HG03039 (cell line): ENCODE measurements around the gene LRRC3.
A peak's percentile ranks its signal among the peaks of the same experiment; 100 is the strongest.

Experiments
- ATAC-seq: cut with Tn5 transposase; IDR thresholded peaks from one replicate; pipeline ENCODE4 v1.9.1; 2021; ENCODE audit warnings: mild to moderate bottlenecking, moderate library complexity; ENCODE audit not compliant: unreplicated experiment

Gene LRRC3

DNA sequence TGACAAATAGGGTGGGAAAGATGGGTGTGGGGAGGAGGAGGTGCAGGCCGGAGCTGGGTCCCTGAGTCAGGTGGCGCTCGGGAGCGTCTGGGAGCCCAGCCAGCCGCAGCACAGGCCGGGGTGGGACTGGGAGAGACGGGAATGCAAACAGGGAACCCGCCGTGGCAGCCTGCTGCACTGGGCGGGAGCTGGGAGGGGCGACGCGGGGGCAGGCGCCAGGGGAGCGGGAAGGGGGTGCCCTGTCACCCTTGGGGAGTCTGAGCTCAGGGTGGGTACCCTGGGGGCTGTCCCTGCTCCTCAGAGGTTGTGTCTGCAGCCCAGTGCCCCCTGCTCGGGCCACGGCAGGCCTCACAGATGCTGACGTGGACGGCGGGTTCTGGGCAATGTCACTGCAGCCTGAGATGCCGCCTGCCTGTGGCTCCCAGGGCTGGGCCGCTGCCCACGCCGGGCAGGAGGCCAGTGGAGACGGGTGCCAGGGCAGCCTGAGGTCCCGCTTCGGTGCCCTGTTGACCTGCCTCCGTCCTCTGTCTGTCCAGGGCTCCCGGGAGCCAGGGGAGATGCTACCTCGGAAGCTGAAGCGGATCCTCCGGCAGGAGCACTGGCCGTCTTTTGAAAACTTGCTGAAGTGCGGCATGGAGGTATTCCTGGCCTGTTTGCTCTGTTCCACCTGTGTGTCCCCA is 16.6 kb upstream of the LRRC3 start:
- ATAC-seq = no peak

DNA sequence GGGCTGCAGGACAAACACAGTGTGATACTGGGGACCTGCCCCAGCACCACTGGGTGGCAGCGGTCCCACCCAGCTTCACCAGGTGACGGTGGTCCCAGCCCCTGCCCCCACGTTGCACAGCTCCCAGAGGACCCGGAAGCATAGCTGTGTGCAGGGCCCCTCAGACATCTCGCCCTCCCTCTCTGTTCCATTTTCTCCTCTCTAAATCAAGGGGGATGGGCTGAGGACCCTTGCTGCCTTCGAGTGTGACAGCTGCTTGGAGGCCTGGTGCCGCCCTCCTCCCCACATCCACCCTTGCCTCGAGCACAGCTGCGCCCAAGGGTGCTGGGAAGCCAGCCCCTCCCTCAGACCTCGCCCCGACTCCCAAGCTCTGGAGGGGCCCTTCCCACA is 16.1 kb upstream of the LRRC3 start:
- no peak for ATAC-seq

DNA sequence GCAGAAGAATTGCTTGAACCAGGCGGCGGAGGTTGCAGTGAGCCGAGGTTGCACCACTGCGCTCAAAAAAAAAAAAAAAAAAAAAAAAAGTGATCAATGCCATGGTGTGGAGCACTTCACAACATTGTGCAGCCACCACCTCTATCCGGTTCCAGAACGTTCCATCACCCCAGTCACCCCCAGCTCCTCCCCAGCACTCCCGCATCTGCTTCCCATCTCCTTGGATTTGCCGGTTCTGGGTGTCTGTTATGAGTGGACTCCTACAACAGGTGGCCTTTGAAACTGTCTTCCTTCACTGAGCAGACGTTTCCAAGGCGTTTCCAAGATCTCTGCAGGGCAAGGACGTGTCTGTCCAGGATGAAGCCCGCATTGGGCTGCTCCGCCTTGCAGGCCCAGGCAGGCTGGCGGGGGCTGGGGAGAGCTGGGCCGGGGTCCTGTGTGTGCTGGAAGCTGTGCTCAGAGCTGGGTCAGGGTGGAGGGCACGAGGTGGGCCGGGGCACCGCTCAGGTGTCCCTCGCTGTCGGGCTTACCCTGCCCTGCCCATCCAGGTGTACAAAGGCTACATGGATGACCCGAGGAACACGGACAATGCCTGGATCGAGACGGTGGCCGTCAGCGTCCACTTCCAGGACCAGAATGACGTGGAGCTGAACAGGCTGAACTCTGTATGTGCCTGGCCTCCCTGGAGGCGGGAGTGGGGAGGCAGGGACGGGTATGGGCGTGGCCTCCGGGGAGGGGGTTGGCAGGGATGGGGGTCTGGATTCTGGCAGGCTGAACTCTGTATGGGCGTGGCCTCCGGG is 14.9 kb upstream of the LRRC3 start:
- ATAC-seq = no peak

DNA sequence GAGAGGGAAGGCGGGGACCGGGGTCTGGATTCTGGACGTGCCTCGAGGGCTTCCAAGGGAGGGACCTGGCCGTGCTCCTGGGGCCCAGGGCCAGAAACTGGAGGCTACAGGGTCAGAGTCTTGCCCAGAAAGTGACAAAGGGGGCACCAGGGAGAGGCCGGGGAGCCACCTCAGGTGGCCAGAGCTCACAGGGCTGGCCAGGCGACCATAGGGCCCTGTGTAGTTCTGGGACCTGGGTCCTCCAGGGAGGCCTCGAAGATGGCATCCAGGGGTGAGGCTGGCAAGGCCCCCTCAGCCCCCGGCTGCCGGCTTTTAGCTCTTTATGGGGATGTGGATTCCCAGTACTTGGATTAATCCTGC is 14.3 kb upstream of the LRRC3 start:
- no peak for ATAC-seq

DNA sequence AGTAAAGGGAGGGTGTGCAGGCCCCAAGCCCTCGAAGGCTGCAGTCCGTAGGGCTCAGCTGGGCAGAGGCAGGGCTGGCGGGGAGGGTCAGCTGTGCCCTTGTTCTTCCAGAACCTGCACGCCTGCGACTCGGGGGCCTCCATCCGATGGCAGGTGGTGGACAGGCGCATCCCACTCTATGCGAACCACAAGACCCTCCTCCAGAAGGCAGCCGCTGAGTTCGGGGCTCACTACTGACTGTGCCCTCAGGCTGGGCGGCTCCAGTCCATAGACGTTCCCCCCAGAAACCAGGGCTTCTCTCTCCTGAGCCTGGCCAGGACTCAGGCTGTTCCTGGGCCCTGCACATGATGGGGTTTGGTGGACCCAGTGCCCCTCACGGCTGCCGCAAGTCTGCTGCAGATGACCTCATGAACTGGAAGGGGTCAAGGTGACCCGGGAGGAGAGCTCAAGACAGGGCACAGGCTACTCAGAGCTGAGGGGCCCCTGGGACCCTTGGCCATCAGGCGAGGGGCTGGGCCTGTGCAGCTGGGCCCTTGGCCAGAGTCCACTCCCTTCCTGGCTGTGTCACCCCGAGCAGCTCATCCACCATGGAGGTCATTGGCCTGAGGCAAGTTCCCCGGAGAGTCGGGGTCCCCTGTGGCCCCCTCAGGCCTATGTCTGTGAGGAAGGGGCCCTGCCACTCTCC is 13.6 kb upstream of the LRRC3 start:
- no peak for ATAC-seq

DNA sequence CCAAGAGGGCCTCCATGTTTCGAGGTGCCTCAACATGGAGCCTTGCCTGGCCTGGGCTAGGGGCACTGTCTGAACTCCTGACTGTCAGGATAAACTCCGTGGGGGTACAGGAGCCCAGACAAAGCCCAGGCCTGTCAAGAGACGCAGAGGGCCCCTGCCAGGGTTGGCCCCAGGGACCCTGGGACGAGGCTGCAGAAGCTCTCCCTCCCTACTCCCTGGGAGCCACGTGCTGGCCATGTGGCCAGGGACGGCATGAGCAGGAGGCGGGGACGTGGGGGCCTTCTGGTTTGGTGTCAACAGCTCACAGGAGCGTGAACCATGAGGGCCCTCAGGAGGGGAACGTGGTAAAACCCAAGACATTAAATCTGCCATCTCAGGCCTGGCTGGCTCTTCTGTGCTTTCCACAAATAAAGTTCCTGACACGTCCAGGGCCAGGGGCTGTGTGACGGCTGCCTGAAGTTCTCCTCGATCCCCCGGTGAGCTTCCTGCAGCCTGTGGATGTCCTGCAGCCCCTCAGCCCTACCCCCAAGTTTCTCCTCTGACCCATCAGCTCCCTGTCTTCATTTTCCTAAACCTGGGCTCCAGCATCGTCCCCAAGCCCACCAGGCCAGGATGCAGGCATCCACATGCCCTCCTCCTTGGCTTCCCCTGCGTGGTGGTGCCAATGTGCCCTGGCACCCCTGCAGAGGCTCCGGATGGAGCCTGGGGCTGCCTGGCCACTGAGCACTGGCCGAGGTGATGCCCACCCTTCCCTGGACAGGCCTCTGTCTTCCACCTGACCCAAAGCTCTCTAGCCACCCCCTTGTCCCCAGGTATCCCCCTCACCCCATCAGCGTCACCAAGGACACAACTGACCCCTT is 12.8 kb upstream of the LRRC3 start:
- no peak for ATAC-seq

DNA sequence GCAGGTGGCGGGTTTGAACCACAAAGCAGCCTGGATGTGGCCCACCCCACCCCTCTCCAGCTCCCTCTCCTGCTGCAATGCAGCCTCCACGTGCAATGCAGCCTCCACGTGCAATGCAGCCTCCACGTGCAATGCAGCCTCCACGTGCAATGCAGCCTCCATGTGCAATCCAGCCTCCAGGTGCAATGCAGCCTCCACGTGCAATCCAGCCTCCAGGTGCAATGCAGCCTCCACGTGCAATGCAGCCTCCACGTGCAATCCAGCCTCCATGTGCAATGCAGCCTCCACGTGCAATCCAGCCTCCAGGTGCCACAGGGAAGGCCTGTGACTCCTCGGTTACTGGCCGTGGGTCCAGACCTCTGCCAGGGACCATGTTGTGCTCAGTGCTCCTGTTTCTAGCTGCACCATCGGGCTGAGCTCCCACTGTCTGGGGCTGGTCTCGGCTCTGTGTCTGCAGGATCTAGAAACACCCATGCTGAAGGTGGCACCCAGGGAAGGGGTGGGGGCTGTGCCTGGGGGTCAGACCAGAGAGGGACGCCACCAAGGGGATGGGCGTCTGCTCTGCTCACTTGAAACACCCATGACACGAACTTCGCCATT is 11.9 kb upstream of the LRRC3 start:
- no peak for ATAC-seq

DNA sequence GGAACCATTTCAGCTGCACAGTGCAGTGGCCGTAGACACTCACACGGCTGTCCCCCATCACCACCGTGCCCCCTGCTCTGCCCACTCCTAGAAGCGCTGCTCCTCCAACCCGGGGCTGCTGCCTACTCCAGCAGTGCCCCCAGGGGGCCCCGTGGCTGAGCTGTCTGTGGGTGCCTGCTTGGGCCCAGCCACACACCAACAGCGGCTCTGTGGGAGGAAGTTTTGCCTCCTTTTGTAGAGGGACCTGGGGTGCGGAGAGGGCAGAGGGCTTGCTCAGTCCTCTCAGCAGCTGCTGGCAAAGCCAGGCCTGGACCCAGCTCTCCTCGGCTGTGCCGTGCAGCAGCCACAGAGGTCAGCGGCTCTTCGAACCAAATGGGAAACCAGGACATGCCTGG is 11.4 kb upstream of the LRRC3 start:
- no peak for ATAC-seq

DNA sequence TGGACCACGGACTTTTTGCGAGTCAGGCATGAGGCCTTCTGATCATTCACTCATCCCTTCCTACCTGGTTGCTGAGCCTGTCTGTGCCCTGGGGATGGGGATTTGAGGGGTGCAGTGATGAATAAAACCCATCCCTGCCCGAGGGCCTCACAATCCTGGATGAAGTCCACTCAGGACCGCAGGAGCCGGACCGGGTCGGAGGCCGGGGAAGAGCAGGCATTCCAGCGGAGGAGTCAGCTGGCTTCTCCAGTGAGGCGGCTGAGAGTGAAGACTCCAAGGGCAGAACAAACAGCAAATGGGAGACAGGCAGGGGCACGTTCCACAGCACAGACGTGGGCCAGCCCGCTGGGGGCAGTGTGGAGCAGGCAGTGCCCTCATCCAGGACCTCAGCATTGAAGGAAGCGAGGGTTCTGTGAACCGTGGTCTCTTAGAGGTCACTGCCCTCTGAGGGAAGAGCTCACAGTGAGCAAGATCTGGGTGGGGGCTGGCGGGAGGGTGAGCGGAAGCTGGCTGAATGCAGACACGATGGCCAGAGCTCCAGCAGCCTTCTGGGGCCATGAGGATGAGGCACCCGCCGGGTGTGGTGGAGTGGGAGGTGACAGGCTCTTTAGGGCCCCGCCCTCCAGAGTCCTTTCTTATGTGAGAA is 10.9 kb upstream of the LRRC3 start:
- ATAC-seq = no peak

DNA sequence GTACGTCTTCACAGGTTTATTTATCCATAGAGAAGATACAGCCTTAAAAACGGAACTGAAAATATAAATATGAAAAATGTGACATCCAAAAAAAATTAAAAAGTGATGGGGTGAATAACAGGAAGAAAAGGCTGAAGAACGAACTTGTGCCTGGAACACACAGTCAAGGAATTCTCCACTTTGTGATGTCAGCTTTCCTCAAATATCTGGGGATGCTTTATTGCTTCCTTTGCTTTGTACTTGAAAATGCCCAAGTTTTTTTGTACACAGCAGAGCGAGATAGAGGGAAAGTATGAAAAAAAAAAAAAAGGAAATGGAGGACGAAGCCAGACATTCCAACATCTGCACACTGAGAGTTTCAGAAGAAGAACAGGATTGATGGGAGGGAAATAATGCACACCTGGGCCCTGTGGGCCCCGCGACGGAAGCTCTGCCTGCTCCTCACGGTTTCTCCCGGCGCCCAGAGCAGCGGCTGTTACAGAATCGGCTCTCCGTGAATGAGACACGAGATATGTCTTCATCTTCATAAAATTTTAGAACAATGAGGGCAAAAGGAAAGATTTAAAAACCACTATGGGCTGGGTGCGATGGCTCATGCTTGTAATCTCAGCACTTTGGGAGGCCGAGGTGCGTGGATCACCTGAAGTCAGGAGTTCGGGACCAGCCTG is 10.0 kb upstream of the LRRC3 start:
- no peak for ATAC-seq

DNA sequence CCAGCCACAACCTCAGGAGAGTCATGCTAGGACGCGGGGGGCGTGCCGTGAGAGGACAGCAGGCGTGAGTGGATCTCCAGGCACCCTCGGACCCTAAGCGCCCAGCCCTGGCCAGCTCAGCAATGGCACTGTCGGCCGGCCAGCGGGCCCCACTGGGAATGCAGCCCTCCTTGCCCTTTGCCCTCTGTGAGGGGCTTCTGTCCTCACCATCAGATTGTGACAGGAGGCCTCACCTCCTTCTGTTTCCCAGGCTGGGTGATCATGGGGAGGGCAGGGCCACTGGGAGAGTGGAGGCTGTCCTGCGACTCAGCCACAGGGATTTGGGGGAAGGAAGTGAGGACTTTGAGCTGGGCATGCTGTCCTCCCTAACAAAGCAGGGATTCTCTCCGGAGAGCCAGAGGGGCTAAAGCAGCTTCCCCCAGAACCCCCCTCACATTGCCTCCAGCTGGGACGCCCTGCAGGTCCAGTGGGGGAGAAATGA is 6.6 kb upstream of the LRRC3 start:
- no peak for ATAC-seq

DNA sequence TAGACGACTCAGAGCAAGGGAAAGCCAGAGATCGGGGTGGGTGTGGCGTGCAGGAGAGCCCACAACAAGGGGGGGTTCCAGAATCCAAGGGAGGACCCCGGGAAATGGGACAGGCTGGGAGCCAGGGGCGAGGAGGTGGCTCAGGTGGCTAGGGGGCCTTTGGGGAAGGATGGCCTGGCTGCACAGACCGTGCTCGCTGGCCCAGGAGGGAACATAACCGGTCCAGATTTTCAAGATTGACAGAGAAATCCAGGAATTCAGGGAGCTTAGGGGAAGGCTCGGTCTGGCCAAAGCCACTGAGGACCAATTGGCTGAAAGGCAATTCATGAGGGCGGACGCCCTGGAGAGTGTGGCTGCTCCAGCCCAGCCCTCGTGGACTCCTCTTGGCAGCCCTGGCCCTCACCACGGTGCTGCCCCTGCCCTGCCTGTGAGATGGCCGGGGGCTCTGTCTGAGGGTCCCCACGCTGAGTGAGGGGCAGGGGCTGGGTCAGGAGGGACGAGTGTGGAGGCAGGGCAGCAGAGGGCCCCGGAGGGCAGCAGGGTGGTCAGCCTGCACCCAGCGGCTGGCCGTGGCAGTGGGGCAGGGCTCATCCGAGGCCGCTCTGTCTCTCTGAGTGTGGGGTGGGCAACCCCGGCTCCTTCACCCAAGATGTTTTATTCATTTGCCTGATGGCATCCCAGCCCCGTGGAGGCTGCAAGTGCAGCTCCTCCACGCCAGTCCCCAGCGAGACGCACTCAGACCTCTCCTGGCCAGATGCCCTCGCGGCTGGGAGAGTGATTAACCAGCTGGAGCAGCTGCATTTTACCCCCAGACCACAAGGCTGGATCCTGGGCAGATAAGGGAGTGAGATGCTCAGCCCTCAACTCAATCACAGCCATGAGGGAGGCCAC is 5.6 kb upstream of the LRRC3 start:
- ATAC-seq = no peak

DNA sequence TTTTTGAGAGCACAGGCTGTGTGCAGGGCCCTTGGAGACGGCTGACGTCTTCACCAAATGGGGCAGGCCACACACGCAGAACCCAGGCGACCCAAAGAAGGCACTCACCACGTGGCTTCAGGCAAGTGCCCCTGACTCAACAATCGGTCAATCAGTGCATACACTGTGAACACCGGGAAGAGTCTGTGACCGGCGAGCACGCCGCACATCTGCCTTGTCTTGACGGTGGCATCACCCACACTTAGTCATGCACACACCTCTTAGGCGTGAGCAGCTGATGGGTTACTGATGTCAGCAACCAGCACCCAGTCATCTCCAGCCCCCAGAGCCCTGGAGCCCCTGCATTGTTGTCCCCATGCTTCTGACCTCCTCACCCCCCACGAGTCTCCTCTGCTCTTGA is 4.9 kb upstream of the LRRC3 start:
- ATAC-seq = no peak

DNA sequence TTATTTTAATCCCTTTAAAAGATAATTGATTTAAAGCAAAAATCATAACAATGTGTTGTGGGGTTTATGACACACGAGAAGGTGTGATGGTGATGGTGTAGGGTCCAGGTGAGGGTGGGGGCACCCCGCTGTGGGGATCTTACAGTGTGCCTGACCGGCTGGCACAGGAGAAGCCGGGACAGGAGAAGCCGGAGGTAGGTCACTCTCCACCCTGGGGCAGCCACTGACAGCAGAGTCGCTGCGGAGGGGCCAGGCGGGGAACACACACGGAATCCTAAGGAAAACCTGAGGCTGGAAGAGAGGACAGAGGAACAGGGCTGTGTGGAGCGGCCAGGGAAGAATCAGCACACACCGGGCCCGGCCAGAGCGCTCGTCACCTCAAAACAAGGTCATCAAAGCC is 4.3 kb upstream of the LRRC3 start:
- no peak for ATAC-seq

DNA sequence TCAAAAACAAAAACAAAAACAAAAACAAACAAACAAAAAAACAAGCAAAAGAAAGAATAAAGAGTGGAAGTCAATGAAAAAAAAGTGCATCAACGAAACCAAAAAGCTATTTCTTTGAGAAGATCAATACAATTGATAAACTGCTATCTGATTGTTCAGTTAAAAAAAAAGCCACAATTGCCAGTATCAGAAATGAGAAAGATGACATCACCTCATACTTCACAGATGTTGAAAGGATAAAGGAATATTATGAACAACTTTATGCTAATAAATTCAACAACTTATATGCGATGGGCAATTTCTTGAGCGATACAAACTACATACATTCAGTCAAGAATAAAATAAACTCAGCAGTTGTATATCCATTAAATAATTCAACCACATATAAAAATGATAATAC is 2.2 kb upstream of the LRRC3 start:
- no peak for ATAC-seq

DNA sequence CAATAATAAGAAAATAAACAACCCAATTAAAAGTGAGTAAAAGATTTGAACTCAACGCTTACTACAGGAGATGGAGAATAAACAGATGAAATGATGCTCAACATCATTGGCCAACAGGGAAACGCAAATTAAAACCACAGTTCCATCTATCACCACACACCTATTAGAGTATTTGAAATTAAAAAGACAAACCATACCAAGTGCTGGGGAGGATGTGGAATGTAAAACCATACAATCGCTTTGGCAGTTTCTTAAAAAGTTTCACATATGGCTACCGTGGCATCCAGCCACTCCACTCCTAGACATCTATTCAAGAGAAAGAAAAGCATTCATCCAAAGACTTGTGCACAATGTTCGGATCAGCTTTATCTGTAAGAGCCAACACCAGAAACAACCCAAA is 1.3 kb upstream of the LRRC3 start:
- ATAC-seq = no peak

DNA sequence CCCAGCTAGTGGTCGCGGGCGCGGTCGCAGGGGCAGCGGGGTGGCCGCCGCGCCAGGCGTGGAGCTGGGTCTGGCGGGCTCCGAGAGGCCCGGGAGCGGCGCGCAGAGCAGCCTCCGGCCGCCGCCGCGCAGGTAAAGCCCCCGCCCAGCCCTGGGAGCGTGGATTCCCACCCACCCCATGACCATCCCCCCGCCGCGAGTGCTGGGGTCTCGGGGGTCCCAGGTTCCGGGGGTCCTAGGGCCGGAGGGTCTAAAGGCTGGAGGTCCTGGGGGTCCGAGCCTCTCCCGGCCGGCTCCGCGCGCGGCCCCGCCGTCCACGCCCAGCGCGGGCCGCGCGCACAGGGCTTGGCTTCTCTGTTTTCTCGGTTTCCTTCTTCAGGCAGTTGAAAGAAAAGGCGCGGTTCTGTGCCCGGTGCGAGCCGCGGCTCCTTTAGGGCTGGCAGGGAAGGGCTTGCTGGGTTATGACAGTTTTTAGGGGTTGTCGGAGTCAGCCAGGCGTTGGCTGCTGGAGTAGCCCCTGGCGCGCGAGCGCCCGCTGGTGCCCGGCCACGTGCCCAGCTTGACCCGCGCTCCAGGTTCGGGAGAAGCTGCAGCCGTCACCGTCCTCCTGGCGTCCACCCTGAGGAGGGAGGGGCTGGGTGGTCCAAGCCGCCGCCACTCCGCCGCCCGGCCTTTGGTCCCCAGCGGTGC is 359 bp downstream of the LRRC3 start:
- ATAC-seq = peak; percentile 24
